Endothelial cell (in vitro differentiated cells): ENCODE measurements around the gene THUMPD1. TPM values are rescaled to one million over a fixed set of nuclear protein-coding genes. Genes with fewer than 3 reads are reported as not detected.
"Not testable (repeated sequence)": the region's sequence is repeated elsewhere in the genome, so short reads cannot be mapped to it uniquely, and the experiment has no call there.

Experiments
- DNase-seq: peaks from one replicate; pipeline ENCODE4 v3.0.0; 2021; ENCODE audit warnings: low spot score
- H3K27ac Mint-ChIP-seq: one replicate; pipeline ENCODE4 v1.8.0; 2021; ENCODE audit warnings: mixed read lengths, inconsistent platforms; ENCODE audit not compliant: unreplicated experiment
- H3K27me3 Mint-ChIP-seq: one replicate; pipeline ENCODE4 v1.8.0; 2021; ENCODE audit warnings: mild to moderate bottlenecking, moderate library complexity, mixed read lengths, inconsistent platforms; ENCODE audit not compliant: unreplicated experiment
- H3K36me3 Mint-ChIP-seq: one replicate; pipeline ENCODE4 v1.8.0; 2021; ENCODE audit warnings: mild to moderate bottlenecking, low read depth, mixed read lengths, inconsistent platforms; ENCODE audit not compliant: unreplicated experiment
- H3K4me1 Mint-ChIP-seq: one replicate; pipeline ENCODE4 v1.8.0; 2021; ENCODE audit warnings: mild to moderate bottlenecking, mixed read lengths, inconsistent platforms; ENCODE audit not compliant: unreplicated experiment
- H3K4me3 Mint-ChIP-seq: one replicate; pipeline ENCODE4 v1.8.0; 2021; ENCODE audit warnings: mild to moderate bottlenecking, mixed read lengths, inconsistent platforms; ENCODE audit not compliant: unreplicated experiment
- H3K9me3 Mint-ChIP-seq: one replicate; pipeline ENCODE4 v1.8.0; 2021; ENCODE audit warnings: mixed read lengths, inconsistent platforms; ENCODE audit not compliant: unreplicated experiment
- CTCF ChIP-seq: fragments of 200-600 bp; sonication (generic); IDR thresholded peaks from one replicate; pipeline ENCODE4 v1.5.0; 2021; ENCODE audit warnings: antibody characterized with exemption; ENCODE audit not compliant: unreplicated experiment
- total RNA-seq: library from RNA; stranded (reverse); fragmentation: NEBNext Ultra II Directional; extraction: Animal tissue kit (Norgen Biotek cat#: 25700); gene quantifications from one replicate; pipeline ENCODE4 v1.2.1, GENCODE V29; 2021; ENCODE audit not compliant: unreplicated experiment

The THUMPD1 gene
- total RNA-seq, 1 donor from 2014 or later = 32.2 TPM

GRCh38 chr16:20766294-20766693, 24.7 kb upstream of the THUMPD1 start:
- no peak for DNase-seq
- TF ChIP-seq CTCF = no peak
- no peaks in the 10 kb centered on the region for H3K9me3 Mint-ChIP-seq
- H3K27me3 Mint-ChIP-seq = no peaks in the 10 kb centered on the region
- no peaks in the 10 kb centered on the region for H3K36me3 Mint-ChIP-seq
- no peak overlapping the region for H3K27ac Mint-ChIP-seq
- H3K4me3 Mint-ChIP-seq = no peak overlapping the region
- no peaks in the 10 kb centered on the region for H3K4me1 Mint-ChIP-seq

- no peaks in the 10 kb centered on the region for H3K36me3 Mint-ChIP-seq
- no peaks in the 10 kb centered on the region for H3K27me3 Mint-ChIP-seq
- no peak for TF ChIP-seq CTCF
- no peak overlapping the region for H3K4me3 Mint-ChIP-seq
- H3K4me1 Mint-ChIP-seq = no peaks in the 10 kb centered on the region
- DNase-seq = no peak
- H3K9me3 Mint-ChIP-seq = no peaks in the 10 kb centered on the region
- no peak overlapping the region for H3K27ac Mint-ChIP-seq
These were observed 24.1 kb upstream of the THUMPD1 start for GRCh38 chr16:20765732-20766131.

- not testable (repeated sequence) for H3K4me3 Mint-ChIP-seq, H3K9me3 Mint-ChIP-seq, H3K36me3 Mint-ChIP-seq, DNase-seq, H3K27ac Mint-ChIP-seq, H3K27me3 Mint-ChIP-seq, H3K4me1 Mint-ChIP-seq
These were observed 22.8 kb upstream of the THUMPD1 start for GRCh38 chr16:20764448-20764847.

- H3K36me3 Mint-ChIP-seq = no peaks in the 10 kb centered on the region
- no peaks in the 10 kb centered on the region for H3K27me3 Mint-ChIP-seq
- no peak within 1 kb of the TSS for H3K27ac Mint-ChIP-seq
- no peak for TF ChIP-seq CTCF
- no peak within 1 kb of the TSS for H3K4me3 Mint-ChIP-seq
- no peak for DNase-seq
- no peaks in the 10 kb centered on the region for H3K9me3 Mint-ChIP-seq
- peaks cover 5% of the 10 kb centered on the region for H3K4me1 Mint-ChIP-seq
These were observed 22.0 kb upstream of the THUMPD1 start, which contains the start of gene ACSM3 for GRCh38 chr16:20763461-20764232. Gene ACSM3 (plus strand): TSS chr16:20764014. CDS start chr16:20770035, 6,021 bp downstream.

GRCh38 chr16:20762404-20763123, 20.9 kb upstream of the THUMPD1 start:
- no peak for DNase-seq
- Mint-ChIP-seq H3K27me3 (no peaks in the 10 kb centered on the region), H3K36me3 (no peaks in the 10 kb centered on the region), H3K4me1 (peaks cover 5% of the 10 kb centered on the region), H3K27ac (no peak overlapping the region), H3K4me3 (no peak overlapping the region), H3K9me3 (no peaks in the 10 kb centered on the region)
- TF ChIP-seq CTCF = no peak
